CD4-positive, alpha-beta T cell treated with Interleukin-4 for 1 hour (primary cell): ENCODE data around the gene PRKCZ.
"Not testable (repeated sequence)": the region's sequence is repeated elsewhere in the genome, so short reads cannot be mapped to it uniquely, and the experiment has no call there.

Experiments
- DNase-seq, 2 donors: peaks; one replicate each; pipeline ENCODE4 v3.0.0-alpha.2; 2020 to 2022

PRKCZ gene

GRCh38 chr1:2104621-2105427, 54.6 kb downstream of the PRKCZ start:
- DNase-seq: no peak

GRCh38 chr1:2105781-2106524, 55.7 kb downstream of the PRKCZ start:
- DNase-seq: no peak

GRCh38 chr1:2106659-2107405, 56.6 kb downstream of the PRKCZ start:
- DNase-seq: no peak

GRCh38 chr1:2107586-2108212, 57.5 kb downstream of the PRKCZ start:
- no peak for DNase-seq

GRCh38 chr1:2108213-2108876, 58.1 kb downstream of the PRKCZ start:
- DNase-seq: no peak

- no peak for DNase-seq
Measured at GRCh38 chr1:2108877-2109580, 58.8 kb downstream of the PRKCZ start.

- no peak for DNase-seq
Measured at GRCh38 chr1:2109581-2110021, 59.4 kb downstream of the PRKCZ start.

- no peak for DNase-seq
Measured at GRCh38 chr1:2110191-2110737, 60.1 kb downstream of the PRKCZ start.

GRCh38 chr1:2110738-2111673, 60.8 kb downstream of the PRKCZ start:
- DNase-seq: no peak

- DNase-seq: no peak
Measured at GRCh38 chr1:2111674-2112035, 61.4 kb downstream of the PRKCZ start.

- DNase-seq: no peak
Measured at GRCh38 chr1:2112280-2112701, 62.1 kb downstream of the PRKCZ start.

GRCh38 chr1:2113620-2114135, 63.5 kb downstream of the PRKCZ start:
- no peak for DNase-seq

GRCh38 chr1:2114635-2115007, 64.4 kb downstream of the PRKCZ start:
- not testable (repeated sequence) for DNase-seq

GRCh38 chr1:2115008-2115641, 64.9 kb downstream of the PRKCZ start:
- DNase-seq: no peak

GRCh38 chr1:2115702-2116341, 65.6 kb downstream of the PRKCZ start:
- no peak for DNase-seq

GRCh38 chr1:2119886-2120285, 69.7 kb downstream of the PRKCZ start:
- no peak for DNase-seq

GRCh38 chr1:2121101-2121691, 71.0 kb downstream of the PRKCZ start:
- DNase-seq: no peak

GRCh38 chr1:2121794-2122193, 71.6 kb downstream of the PRKCZ start:
- not testable (repeated sequence) for DNase-seq
